Lower leg skin (tissue), 4 donors: ENCODE data around the gene RBM33. TPM values are rescaled to one million over a fixed set of nuclear protein-coding genes. Genes with fewer than 3 reads are reported as not detected.

Experiments used
- DNase-seq, 2 donors: peaks; one replicate each; pipeline ENCODE4 v3.0.0-alpha.2; 2019; ENCODE audit warnings: low spot score in 2 of 2
- H3K4me3 ChIP-seq: fragments of 200-600 bp; sonication (generic); 2 replicates; pipeline ENCODE4 v1.5.1; 2017; ENCODE audit warnings: mild to moderate bottlenecking, low read depth; ENCODE audit not compliant: poor library complexity, severe bottlenecking
- CTCF ChIP-seq, 3 donors: fragments of 450-650 bp; IDR thresholded peaks; one replicate each; pipeline ENCODE4 v1.5.1; 2016; ENCODE audit warnings: antibody characterized with exemption in 3 of 3, mild to moderate bottlenecking in 3 of 3, moderate library complexity in 2 of 3
- POLR2A ChIP-seq, 2 donors: fragments of 450-650 bp; IDR thresholded peaks; one replicate each; pipeline ENCODE4 v1.6.1; 2016 to 2017; ENCODE audit warnings: antibody characterized with exemption in 2 of 2, mild to moderate bottlenecking in 1 of 2, moderate library complexity in 1 of 2
- WGBS, 2 donors: methylation state at CpG; one replicate each; pipeline ENCODE4 v1.1.5; 2018; 5-methylcytosine and 5-hydroxymethylcytosine counted together
- intact Hi-C: fragments of 100-400 bp; cut with DNase I; formaldehyde crosslinking; loops from one replicate; pipeline ENCODE4 v1.15.0; 2023; ENCODE audit warnings: low total_unique reads
- total RNA-seq, 4 donors: library from RNA; depleted of rRNA; stranded (reverse); fragments of >200 nt; gene quantifications; one replicate each; pipeline ENCODE4 v1.1.0, GENCODE V29; 2016

RBM33 gene
- total RNA-seq, 4 donors from 2014 or later = 35.8 to 83.9 (median 56.7) TPM

DNA sequence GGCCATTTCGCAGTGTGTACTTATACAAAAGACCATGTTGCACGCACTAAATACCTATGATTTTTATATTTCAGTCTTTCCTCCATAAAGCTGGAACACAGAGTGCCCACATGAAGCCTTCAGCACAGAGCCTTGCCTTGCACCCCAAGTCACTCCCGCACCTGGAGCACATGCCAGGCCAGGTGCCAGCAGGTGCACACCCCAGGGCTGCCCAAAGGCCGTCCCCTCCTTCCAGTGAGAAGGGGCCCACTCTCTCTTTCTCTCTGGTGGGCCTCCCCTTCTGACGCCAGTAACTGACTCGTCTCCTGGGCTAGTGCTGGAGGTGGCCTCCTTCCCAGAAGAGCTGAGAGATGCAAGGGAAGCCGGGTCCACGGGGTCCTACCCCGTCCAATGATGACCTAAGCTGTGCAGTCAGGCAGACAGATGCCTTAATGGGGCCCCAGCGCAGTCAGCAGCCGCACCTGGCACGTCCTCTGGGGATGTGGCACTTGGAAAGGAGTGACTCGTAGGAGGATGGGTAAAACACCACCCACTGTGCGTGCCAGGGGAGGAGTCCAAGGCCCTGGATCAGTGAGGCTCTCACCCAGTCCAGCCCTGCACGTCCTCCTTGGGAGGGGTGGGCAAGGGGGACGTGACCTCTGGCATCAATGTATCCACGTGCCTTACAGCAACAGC lies 185.5 kb downstream of the RBM33 start:
- no peak for TF ChIP-seq POLR2A (IDR thresholded peaks at IDR 0.05)
- TF ChIP-seq CTCF (IDR thresholded peaks at IDR 0.05) = no peak
- no peak for DNase-seq
- no peak overlapping the region for H3K4me3 ChIP-seq
- intact Hi-C loops = no loop called here
- whole genome bisulfite sequencing, 2 donors = 59 to 63% methylated on average over 12 to 13 of the region's 17 CpGs

Other genes with a start within 250 kb of the RBM33 start
- gene EN2, start 186.5 kb upstream of the RBM33 start, total RNA-seq = under 1 TPM in 2 of 4 donors, not detected in 2; 0.04 to 0.52 TPM
- not detected for gene CNPY1, start 98.1 kb upstream of the RBM33 start, total RNA-seq
- gene SHH, start 167.8 kb downstream of the RBM33 start, total RNA-seq = not detected